GM12878 (cell line): ENCODE results near the gene ASCC3. TPM values are rescaled to one million over a fixed set of nuclear protein-coding genes. Genes with fewer than 3 reads are reported as not detected.

Experiments
- ATAC-seq: fragments of 200-7000 bp; cut with Tn5 transposase; 3 replicates; pipeline ENCODE4 v1.9.1; 2020; ENCODE audit warnings: mild to moderate bottlenecking, moderate library complexity
- BruUV-seq: library from RNA; stranded (reverse); fragments of 400-500 nt; replicated peaks from 2 replicates; lab custom pipeline; 2021; lab: Mats Ljungman, UMichigan
- CTCF ChIA-PET: fragments of 300-600 bp; sonication (Branson Sonifier 250); formaldehyde crosslinking; extraction: SDS; loops from one replicate; lab custom pipeline; 2021; ENCODE audit warnings: inconsistent platforms; lab: Yijun Ruan, JAX
- POLR2A ChIA-PET: fragments of 350-600 bp; formaldehyde crosslinking; extraction: SDS; loops from one replicate; lab custom pipeline; 2021; ENCODE audit warnings: inconsistent platforms; lab: Charles Lee
- RAD21 ChIA-PET: fragments of 300-600 bp; sonication (Branson Sonifier 250); formaldehyde crosslinking; loops from one replicate; lab custom pipeline; 2023; ENCODE audit warnings: antibody characterized with exemption; ENCODE audit not compliant: unreplicated experiment; lab: Charles Lee
- SMC1A ChIA-PET: fragments of 300-600 bp; sonication (Branson Sonifier 250); formaldehyde crosslinking; loops from one replicate; lab custom pipeline; 2023; ENCODE audit not compliant: unreplicated experiment, uncharacterized antibody; lab: Charles Lee
- DNase-seq: peaks from one replicate; pipeline ENCODE4 v3.0.0-alpha.2; 2011; ENCODE audit warnings: low read depth, low spot score
- FAIRE-seq: peaks from 3 replicates; lab custom pipeline; 2011; peaks lifted over from hg19 to GRCh38; lab: Jason Lieb, UNC
- H2AFZ ChIP-seq: 2 replicates; pipeline ENCODE4 v1.6.0; 2011; ENCODE audit warnings: low read depth, low read length, control low read depth; ENCODE audit not compliant: control insufficient read depth
- H3K27ac ChIP-seq: 2 replicates; pipeline ENCODE4 v1.5.1; 2011; ENCODE audit warnings: control low read depth; ENCODE audit not compliant: control insufficient read depth, insufficient read depth
- H3K27me3 ChIP-seq, 2 experiments: replicated peaks in 1 of 2; 2 replicates each; pipeline versions ENCODE4 v1.6.0 to v1.6.1; 2011; ENCODE audit warnings: low read length in 1 of 2; ENCODE audit not compliant: control insufficient read depth in 2 of 2, insufficient read depth in 2 of 2
- H3K36me3 ChIP-seq, 2 experiments: 2 replicates each; pipeline ENCODE4 v1.5.1; 2011; ENCODE audit warnings: low read length in 1 of 2; ENCODE audit not compliant: control insufficient read depth in 2 of 2, insufficient read depth in 2 of 2
- H3K4me1 ChIP-seq: 2 replicates; pipeline ENCODE4 v1.6.1; 2011; ENCODE audit warnings: mild to moderate bottlenecking, low read length, moderate library complexity, mixed read lengths; ENCODE audit not compliant: control insufficient read depth, insufficient read depth
- H3K4me2 ChIP-seq: 2 replicates; pipeline ENCODE4 v1.6.0; 2011; ENCODE audit warnings: control low read depth; ENCODE audit not compliant: control insufficient read depth, insufficient read depth
- H3K4me3 ChIP-seq: fragments of 200-600 bp; sonication (generic); 2 replicates; pipeline ENCODE4 v1.5.1; 2016
- H3K79me2 ChIP-seq: 2 replicates; pipeline ENCODE4 v1.6.0; 2011; ENCODE audit warnings: low read length; ENCODE audit not compliant: control insufficient read depth, insufficient read depth
- H3K9ac ChIP-seq: 2 replicates; pipeline ENCODE4 v1.8.0; 2011; ENCODE audit warnings: low read length, control low read depth, mixed read lengths; ENCODE audit not compliant: control insufficient read depth, insufficient read depth
- H3K9me3 ChIP-seq: replicated peaks from 3 replicates; pipeline ENCODE4 v1.5.1; 2011; ENCODE audit warnings: mild to moderate bottlenecking, low read length; ENCODE audit not compliant: control insufficient read depth, insufficient read depth
- H4K20me1 ChIP-seq: 2 replicates; pipeline ENCODE4 v1.6.0; 2011; ENCODE audit not compliant: control insufficient read depth, insufficient read depth
- IRF3 ChIP-seq: fragments of 450-650 bp; IDR thresholded peaks from 2 replicates; pipeline ENCODE4 v1.6.1; 2014; ENCODE audit warnings: mild to moderate bottlenecking
- LARP7 ChIP-seq: fragments of 450-650 bp; IDR thresholded peaks from 2 replicates; pipeline ENCODE4 v1.6.1; 2017; ENCODE audit warnings: mild to moderate bottlenecking
- MTA3 ChIP-seq: IDR thresholded peaks from 2 replicates; pipeline ENCODE4 v1.6.1; 2012; ENCODE audit warnings: low read length, inconsistent platforms, borderline replicate concordance
- PBX3 ChIP-seq: IDR thresholded peaks from 2 replicates; pipeline ENCODE4 v1.6.1; 2011; ENCODE audit warnings: mild to moderate bottlenecking, low read depth, low read length, moderate library complexity; ENCODE audit not compliant: insufficient replicate concordance
- YBX1 ChIP-seq: fragments of 450-650 bp; IDR thresholded peaks from 2 replicates; pipeline ENCODE4 v1.6.1; 2016; ENCODE audit warnings: antibody characterized with exemption
- WGBS: methylation state at CpG from one replicate; pipeline ENCODE4 v1.1.6; 2016; ENCODE audit warnings: low lambda C conversion rate; ENCODE audit not compliant: insufficient replicate concordance, insufficient coverage; ENCODE audit errors: missing lambda C conversion rate; 5-methylcytosine and 5-hydroxymethylcytosine counted together
- in situ Hi-C: fragments of 300-500 bp; cut with MboI; formaldehyde crosslinking; loops from 9 replicates; pipeline ENCODE4 v1.14.3; 2018; ENCODE audit warnings: mixed read lengths
- intact Hi-C: fragments of 100-400 bp; cut with micrococcal nuclease; formaldehyde crosslinking; loops from one replicate; pipeline ENCODE4 v1.14.2; 2022; ENCODE audit not compliant: unreplicated experiment
- polyA plus RNA-seq, 11 experiments: library from polyadenylated mRNA; depleted of rRNA in 4 of 11; unstranded in 6 of 11; stranded (reverse) in 5 of 11; fragments of >200 nt; fragmentation: Nextera tagmentation in 4 of 11; fragmentation: Illumina TruSeq in 1 of 11; extraction: Ambion mirVana in 4 of 11; extraction: Trizol in 1 of 11; gene quantifications; 1 replicate in 1 of 11; 2 replicates in 10 of 11; pipeline versions ENCODE4 v1.2.1 to v1.2.3, GENCODE V29; 2011 to 2016; ENCODE audit warnings: inconsistent platforms in 2 of 11, missing spikeins in 2 of 11, low read depth in 1 of 11
- total RNA-seq, 4 experiments: library from RNA; depleted of rRNA in 3 of 4; stranded (reverse); fragments of >200 nt in 3 of 4; fragmentation: Illumina TruSeq in 1 of 4; extraction: Trizol in 1 of 4; gene quantifications; 2 replicates each; pipeline versions ENCODE4 v1.2.1 to v1.2.3, GENCODE V29; 2013 to 2021

ASCC3 gene
- total and polyA plus RNA-seq, 10 of the 15 experiments (the other 5 are each of a cell fraction or from before 2014, with no cell fraction given), result 19.9 to 76.2 (median 55.9) TPM

- peaks cover 18 to 24% of the 10 kb centered on the region in 2 experiments for H3K27me3 ChIP-seq
- ChIA-PET RAD21 (no interaction called here), CTCF (interaction anchor here (1.0 kb wide), 1 partner anchor 293 kb away, joined by 3 read pairs; no protein-coding TSS in a partner anchor), SMC1A (no interaction called here), POLR2A (no interaction called here)
- no peak overlapping the region for H3K4me3 ChIP-seq
- no peaks in the 10 kb centered on the region for H3K36me3 ChIP-seq
- no peak overlapping the region for H3K4me2 ChIP-seq
- no TSS peak for BruUV-seq
- no peaks in the 10 kb centered on the region for H3K79me2 ChIP-seq
- peaks cover 9% of the 10 kb centered on the region for H3K4me1 ChIP-seq
- DNase-seq, result no peak
- no peak overlapping the region for H3K27ac ChIP-seq
- intact Hi-C loops, result no loop called here
- H3K9ac ChIP-seq, result no peak overlapping the region
- FAIRE-seq, result no peak
- H2AFZ ChIP-seq, result no peak overlapping the region
- TF ChIP-seq LARP7, result no peak
- TF ChIP-seq MTA3, result no peak
- no peak for TF ChIP-seq IRF3
- TF ChIP-seq PBX3, result no peak
- no peak for TF ChIP-seq YBX1
- no peaks in the 10 kb centered on the region for H4K20me1 ChIP-seq
- in situ Hi-C loops, result no loop called here
- peaks cover 4% of the 10 kb centered on the region; the same call in 1 of the 3 replicates for H3K9me3 ChIP-seq
- no peak for ATAC-seq
- WGBS, result 62% methylated on average over 44 of the region's 44 CpGs
Observed at GRCh38 chr6:100469101-100469859, 411.8 kb downstream of the ASCC3 start.
